ENCODE data around the gene SNTB2. TPM values are rescaled to one million over a fixed set of nuclear protein-coding genes. Genes with fewer than 3 reads are reported as not detected.

SNTB2 gene
- total and polyA plus RNA-seq, 2 donors (not counting 1 experiment from before 2014, with no cell fraction given), result 51.8 to 63.3 TPM

DNA sequence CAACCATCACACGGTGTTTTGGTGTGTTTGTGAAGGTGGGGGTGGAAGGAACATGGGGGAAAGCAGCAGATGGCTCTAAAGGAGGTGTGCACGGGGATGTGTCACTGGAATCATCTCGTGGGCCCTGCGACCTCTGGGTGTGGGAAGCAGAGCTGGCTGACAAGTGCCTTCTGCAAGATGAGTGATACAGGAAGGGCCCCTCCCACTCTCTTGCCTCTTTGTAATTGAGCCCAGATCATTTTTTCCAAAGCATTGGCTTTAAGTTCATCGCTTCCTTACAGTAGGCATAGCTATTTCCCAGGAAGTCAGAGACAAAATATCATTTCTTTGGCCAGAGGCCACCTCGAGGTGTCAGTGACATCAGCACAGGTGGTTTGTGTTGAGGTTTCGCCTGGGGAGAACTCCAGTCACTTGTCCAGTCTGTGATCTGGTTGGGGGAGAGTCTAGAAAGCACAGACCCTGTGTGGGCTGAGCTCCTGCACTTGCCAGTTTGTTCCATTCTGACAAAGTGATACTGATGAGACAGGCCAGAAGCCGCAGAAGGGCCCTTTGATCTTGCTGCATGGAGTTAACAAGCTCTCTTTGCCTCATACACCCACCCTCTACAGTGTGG, 20.6 kb upstream of the SNTB2 start:
- Histone ChIP-seq H3K4me1 (ENCODE audit: control insufficient read depth, extremely low read depth, insufficient read depth, low read length) (peaks cover 20% of the 10 kb centered on the region), H3K27ac (ENCODE audit: insufficient read depth, low read length) (peak overlapping the region; percentile 51), H3K9me3 (ENCODE audit: control insufficient read depth, insufficient read depth, low read depth, low read length) (no peaks in the 10 kb centered on the region), H3K79me2 (ENCODE audit: control insufficient read depth, insufficient read depth, low read length) (no peaks in the 10 kb centered on the region), H3K4me2 (ENCODE audit: extremely low read depth, insufficient read depth, low read length) (peak overlapping the region; percentile 76), H4K20me1 (ENCODE audit: control insufficient read depth, extremely low read depth, insufficient read depth, low read length) (no peaks in the 10 kb centered on the region), H3K27me3 (ENCODE audit: control insufficient read depth, insufficient read depth, low read length) (no peaks in the 10 kb centered on the region), H3K36me3 (ENCODE audit: control insufficient read depth, insufficient read depth, low read length) (peaks cover 2% of the 10 kb centered on the region), H3K4me3 (replicated peaks in 1 of 4; ENCODE audit: control extremely low read depth in 1 of 4, insufficient read depth in 1 of 4, low read depth in 3 of 4, low read length in 4 of 4) (no peak overlapping the region), H3K9ac (ENCODE audit: insufficient read depth, low read length) (no peak overlapping the region), H2AFZ (ENCODE audit: low read length) (no peak overlapping the region)
- TF ChIP-seq, protein P1, sequence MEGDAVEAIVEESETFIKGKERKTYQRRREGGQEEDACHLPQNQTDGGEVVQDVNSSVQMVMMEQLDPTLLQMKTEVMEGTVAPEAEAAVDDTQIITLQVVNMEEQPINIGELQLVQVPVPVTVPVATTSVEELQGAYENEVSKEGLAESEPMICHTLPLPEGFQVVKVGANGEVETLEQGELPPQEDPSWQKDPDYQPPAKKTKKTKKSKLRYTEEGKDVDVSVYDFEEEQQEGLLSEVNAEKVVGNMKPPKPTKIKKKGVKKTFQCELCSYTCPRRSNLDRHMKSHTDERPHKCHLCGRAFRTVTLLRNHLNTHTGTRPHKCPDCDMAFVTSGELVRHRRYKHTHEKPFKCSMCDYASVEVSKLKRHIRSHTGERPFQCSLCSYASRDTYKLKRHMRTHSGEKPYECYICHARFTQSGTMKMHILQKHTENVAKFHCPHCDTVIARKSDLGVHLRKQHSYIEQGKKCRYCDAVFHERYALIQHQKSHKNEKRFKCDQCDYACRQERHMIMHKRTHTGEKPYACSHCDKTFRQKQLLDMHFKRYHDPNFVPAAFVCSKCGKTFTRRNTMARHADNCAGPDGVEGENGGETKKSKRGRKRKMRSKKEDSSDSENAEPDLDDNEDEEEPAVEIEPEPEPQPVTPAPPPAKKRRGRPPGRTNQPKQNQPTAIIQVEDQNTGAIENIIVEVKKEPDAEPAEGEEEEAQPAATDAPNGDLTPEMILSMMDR (conservative IDR thresholded peaks at IDR 0.05 in 1 of 2, IDR thresholded peaks at IDR 0.05 in 1 of 2; ENCODE audit: low read depth in 1 of 2, low read length in 2 of 2), result no peak
- no peak for TF ChIP-seq EZH2 (IDR thresholded peaks at IDR 0.05; ENCODE audit: low read length, missing control alignments)
- DNase-seq (ENCODE audit: low read depth in 2 of 2), result peak; percentile 61 to 80

DNA sequence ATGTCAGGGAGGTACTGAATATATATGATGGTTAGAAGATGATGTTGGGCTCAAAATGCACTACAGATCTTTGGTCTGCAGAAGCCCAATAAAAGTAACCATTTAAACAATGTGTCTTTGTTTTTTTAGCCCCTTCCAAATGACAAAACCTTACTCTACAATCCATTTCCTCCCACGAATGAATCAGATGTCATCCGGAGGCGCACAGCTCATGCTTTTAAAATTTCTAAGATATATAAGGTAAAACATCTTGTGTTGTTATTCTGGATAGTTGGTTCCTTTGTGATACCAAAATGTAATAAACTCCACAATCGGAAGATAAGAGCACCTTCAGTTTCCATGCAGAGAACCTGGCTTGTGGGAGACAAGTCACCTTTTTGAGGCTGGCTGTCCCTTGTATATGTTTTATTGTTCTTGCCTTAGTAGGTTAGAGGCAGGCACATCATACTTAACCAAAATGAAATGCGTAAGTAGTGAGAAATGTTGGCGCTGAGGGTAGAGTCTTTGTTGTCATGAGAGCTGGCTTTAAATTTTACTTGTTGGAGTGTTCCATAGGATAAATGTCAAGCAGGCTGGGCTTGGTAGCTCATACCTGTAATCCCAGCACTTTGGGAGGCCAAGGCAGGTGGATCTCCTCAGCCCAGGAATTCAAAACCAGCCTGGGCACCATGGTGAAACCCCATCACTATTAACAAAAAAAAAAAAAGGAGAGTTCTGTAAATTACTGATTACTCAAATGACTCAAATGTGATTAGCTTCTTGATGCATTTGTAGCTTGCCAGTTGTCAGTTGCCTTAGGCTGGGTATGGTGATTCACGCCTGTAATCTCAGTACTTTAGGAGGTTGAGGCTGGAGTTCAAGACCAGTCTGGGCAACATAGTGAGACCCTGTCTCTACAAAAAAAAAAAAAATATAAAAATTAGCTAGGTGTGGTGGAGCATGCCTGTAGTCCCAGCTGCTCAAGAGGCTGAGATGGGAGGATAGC, 19.7 kb upstream of the SNTB2 start:
- peak overlapping the region; percentile 51 for H3K27ac ChIP-seq (ENCODE audit: insufficient read depth, low read length)
- peak in 1 of 2 donors; percentile 71 for DNase-seq (ENCODE audit: low read depth in 2 of 2)
- no peak overlapping the region for H3K9ac ChIP-seq (ENCODE audit: insufficient read depth, low read length)
- no peaks in the 10 kb centered on the region for H4K20me1 ChIP-seq (ENCODE audit: control insufficient read depth, extremely low read depth, insufficient read depth, low read length)
- peak overlapping the region; percentile 46 for H3K4me2 ChIP-seq (ENCODE audit: extremely low read depth, insufficient read depth, low read length)
- TF ChIP-seq EZH2 (IDR thresholded peaks at IDR 0.05; ENCODE audit: low read length, missing control alignments), result no peak
- TF ChIP-seq, protein P1 (conservative IDR thresholded peaks at IDR 0.05 in 1 of 2, IDR thresholded peaks at IDR 0.05 in 1 of 2; ENCODE audit: low read depth in 1 of 2, low read length in 2 of 2), result no peak
- H3K27me3 ChIP-seq (ENCODE audit: control insufficient read depth, insufficient read depth, low read length), result no peaks in the 10 kb centered on the region
- peaks cover 2% of the 10 kb centered on the region for H3K36me3 ChIP-seq (ENCODE audit: control insufficient read depth, insufficient read depth, low read length)
- H2AFZ ChIP-seq (ENCODE audit: low read length), result no peak overlapping the region
- no peaks in the 10 kb centered on the region for H3K79me2 ChIP-seq (ENCODE audit: control insufficient read depth, insufficient read depth, low read length)
- H3K4me3 ChIP-seq (replicated peaks in 1 of 4; ENCODE audit: control extremely low read depth in 1 of 4, insufficient read depth in 1 of 4, low read depth in 3 of 4, low read length in 4 of 4), result no peak overlapping the region
- peaks cover 24% of the 10 kb centered on the region for H3K4me1 ChIP-seq (ENCODE audit: control insufficient read depth, extremely low read depth, insufficient read depth, low read length)
- H3K9me3 ChIP-seq (ENCODE audit: control insufficient read depth, insufficient read depth, low read depth, low read length), result no peaks in the 10 kb centered on the region

DNA sequence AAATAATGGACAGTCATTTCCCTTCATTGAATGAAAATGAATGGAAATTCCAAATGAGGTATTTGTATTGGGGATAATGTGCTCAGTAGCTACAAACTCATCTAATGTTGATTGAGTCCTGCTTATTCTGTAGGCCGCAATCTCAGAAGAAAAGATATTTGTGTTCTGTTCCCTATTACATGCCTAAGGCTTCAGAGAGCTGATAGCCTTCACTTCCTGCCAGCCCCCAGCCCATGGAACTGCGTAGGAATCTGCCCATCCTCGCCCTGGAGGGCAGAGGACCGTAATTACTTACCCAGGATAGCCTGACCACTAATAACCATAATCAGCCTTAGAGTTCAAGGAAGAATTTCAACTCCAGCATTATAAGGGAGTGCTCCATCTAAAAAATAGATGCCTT, 17.9 kb upstream of the SNTB2 start:
- Histone ChIP-seq H3K9me3 (ENCODE audit: control insufficient read depth, insufficient read depth, low read depth, low read length) (no peaks in the 10 kb centered on the region), H3K27ac (ENCODE audit: insufficient read depth, low read length) (no peak overlapping the region), H4K20me1 (ENCODE audit: control insufficient read depth, extremely low read depth, insufficient read depth, low read length) (no peaks in the 10 kb centered on the region), H2AFZ (ENCODE audit: low read length) (no peak overlapping the region), H3K4me3 (replicated peaks in 1 of 4; ENCODE audit: control extremely low read depth in 1 of 4, insufficient read depth in 1 of 4, low read depth in 3 of 4, low read length in 4 of 4) (no peak overlapping the region), H3K36me3 (ENCODE audit: control insufficient read depth, insufficient read depth, low read length) (peaks cover 2% of the 10 kb centered on the region), H3K9ac (ENCODE audit: insufficient read depth, low read length) (no peak overlapping the region), H3K27me3 (ENCODE audit: control insufficient read depth, insufficient read depth, low read length) (no peaks in the 10 kb centered on the region), H3K4me2 (ENCODE audit: extremely low read depth, insufficient read depth, low read length) (no peak overlapping the region), H3K4me1 (ENCODE audit: control insufficient read depth, extremely low read depth, insufficient read depth, low read length) (peaks cover 24% of the 10 kb centered on the region), H3K79me2 (ENCODE audit: control insufficient read depth, insufficient read depth, low read length) (no peaks in the 10 kb centered on the region)
- TF ChIP-seq, protein P1 (conservative IDR thresholded peaks at IDR 0.05 in 1 of 2, IDR thresholded peaks at IDR 0.05 in 1 of 2; ENCODE audit: low read depth in 1 of 2, low read length in 2 of 2), result no peak
- TF ChIP-seq EZH2 (IDR thresholded peaks at IDR 0.05; ENCODE audit: low read length, missing control alignments), result no peak
- DNase-seq (ENCODE audit: low read depth in 2 of 2), result no peak
